NCI-H748 (cell line): ENCODE results near the gene TIGD3.

ENCODE experiments used
- DNase-seq: peaks from one replicate; lab custom pipeline; 2025; ENCODE audit not compliant: unreplicated experiment; lab: John Stamatoyannopoulos, UW

Gene TIGD3

DNA sequence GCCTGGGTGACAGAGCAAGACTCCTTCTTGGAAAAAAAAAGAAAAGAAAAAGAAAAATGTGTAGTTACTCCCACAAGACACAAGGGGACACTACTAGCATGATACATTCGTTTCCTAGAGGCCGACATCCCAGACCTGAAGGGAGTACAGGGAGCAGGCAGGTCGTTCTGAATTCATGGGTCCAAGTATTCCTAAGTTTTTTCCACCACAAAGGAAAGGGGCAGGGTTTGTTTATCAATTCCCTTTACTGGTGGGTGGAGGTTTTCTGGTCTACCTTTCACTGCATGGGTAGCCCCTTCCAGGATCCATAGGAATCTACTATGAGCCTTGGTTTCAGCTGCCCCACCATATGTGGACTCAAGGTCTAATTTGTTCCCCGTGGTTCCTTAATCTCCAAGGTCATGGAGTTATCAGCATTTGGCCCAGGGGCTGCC is 11.8 kb downstream of the TIGD3 start:
- DNase-seq = peak; percentile 73

DNA sequence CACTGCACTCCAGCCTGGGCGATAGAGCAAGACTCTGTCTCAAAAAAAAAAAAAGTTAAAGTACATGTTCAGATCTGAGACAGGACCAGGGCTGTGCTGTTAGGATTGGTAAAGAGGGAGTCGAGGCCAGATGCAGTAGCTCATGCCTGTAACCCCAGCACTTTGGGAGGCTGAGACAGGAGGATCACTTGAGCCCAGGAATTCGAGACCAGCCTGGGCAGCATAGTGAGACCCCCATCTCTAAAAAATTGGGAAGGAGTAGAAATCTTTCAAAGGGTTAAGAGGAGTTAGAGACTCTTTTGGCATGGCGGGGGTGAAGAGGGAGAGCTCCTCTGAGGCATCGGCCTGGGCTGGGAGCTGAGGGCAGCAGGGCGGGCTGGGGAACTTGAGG is 16.1 kb downstream of the TIGD3 start:
- DNase-seq = no peak

DNA sequence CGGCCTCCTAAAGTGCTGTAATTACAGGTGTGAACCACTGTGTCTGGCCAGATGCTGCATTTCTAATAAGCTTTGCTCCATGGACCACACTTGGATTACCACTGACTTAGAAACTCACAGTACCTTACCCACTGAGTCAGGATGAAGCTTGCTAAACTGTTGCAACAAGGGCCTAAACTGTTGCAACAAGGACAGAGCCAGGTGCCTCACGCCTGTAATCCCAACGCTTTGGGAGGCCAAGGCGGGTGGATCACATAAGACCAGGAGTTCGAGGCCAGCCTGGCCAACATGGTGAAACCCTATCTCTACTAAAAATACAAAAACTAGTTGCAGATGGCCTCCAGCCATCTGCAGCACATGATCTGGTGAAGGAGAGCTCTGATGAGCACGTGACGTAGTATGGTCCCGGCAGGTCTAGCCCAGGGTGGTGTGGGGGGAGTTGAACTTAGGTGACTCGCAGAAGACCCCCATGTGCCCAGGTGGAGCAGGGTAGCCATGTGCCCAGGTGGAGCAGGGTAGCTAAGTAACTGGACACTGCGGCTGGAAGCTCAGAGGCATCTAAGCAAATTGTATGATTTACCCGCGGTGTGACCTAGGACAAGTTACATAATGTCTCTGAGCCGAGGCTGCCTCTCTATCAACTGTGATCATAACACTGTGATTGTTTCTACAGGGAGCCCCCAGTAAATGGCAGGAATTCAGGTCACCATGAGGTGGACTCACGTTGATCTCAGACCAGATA is 19.5 kb downstream of the TIGD3 start:
- no peak for DNase-seq

DNA sequence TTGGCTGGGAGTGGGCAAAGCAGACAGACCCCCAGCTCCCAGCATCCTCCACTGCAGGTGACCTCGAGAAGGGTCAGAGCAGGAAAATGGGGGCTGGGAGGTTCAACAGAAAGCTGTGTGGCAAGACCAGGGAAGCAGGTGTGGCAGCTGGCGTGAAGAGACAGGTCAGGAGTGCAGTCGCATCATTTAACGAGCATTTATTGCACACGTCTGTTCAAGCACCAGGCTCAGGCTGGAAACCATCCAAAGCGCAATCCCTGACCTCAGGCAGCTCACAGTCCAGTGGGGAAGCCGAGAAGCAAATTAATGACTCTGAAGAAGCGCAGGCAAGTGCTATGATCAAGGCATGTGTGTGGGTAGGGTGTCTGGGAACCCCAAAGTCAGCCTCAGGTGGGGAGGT is 20.5 kb downstream of the TIGD3 start:
- peak; percentile 30 for DNase-seq

DNA sequence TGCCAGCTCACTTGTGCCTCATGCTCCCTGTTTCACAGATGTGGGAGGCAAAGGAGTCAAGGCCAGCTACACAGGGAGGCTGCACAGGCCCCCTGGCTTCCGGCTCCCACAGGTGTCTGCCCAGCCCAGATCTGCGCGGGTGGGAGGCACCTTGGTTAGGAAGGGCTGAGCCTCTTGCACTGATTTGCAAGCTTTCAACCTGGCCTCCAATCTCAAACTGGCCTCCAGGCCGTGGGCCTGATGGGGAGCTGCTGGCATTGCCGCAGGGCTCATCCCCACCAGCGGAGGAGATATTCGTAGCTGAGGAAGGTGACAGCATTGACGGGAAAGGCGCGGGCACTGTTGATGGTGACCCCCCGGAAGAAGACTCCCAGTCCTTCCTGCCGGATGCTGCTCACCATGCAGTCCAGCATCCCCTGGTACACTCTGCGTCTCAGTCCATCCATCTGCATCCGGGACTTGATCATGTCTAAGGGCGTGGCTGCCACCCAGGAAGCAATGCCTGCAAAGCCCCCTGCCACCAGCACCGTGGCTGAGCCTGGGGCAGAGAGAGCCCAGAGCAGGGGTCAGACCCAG is 21.7 kb downstream of the TIGD3 start:
- DNase-seq = no peak

DNA sequence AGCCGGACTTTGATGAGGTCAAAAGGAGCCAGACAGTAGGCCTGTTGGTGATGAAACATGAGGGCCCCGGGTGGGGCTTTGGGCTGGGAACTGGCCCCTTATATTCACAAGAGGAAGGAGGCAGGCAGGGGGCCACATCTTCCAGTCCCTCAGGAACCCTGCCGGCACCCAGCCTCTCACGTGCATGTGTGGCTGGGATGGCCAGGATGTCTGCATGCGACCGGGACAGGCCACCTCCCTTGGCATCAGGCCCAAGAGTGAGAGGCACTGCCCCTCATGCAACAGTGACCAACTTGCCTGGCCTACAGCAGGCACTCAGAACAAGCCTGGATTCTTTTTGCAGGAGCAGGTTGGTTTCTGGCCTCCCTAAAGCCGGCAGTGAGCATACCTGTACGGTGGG is 22.5 kb downstream of the TIGD3 start:
- no peak for DNase-seq

DNA sequence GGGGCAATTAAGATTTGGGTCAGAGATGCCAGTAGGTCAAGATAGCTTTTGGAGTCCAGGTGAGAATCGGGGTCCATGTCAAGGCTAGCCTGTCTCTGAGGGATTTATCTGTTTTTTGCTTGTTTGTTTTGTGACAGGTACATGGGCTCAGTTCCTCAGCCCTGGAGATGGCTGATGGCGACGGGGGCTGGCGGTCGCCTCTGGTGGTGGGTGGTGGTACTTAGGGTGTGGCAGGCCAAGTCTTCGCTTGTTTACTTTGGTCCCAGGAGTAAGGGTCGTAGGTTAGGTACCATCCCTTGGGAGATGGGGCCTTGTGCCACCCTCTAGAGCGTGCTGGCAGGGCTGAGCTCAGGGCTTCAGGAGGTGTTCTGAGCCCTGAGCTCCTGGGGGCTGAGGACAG is 23.2 kb downstream of the TIGD3 start:
- DNase-seq = no peak

DNA sequence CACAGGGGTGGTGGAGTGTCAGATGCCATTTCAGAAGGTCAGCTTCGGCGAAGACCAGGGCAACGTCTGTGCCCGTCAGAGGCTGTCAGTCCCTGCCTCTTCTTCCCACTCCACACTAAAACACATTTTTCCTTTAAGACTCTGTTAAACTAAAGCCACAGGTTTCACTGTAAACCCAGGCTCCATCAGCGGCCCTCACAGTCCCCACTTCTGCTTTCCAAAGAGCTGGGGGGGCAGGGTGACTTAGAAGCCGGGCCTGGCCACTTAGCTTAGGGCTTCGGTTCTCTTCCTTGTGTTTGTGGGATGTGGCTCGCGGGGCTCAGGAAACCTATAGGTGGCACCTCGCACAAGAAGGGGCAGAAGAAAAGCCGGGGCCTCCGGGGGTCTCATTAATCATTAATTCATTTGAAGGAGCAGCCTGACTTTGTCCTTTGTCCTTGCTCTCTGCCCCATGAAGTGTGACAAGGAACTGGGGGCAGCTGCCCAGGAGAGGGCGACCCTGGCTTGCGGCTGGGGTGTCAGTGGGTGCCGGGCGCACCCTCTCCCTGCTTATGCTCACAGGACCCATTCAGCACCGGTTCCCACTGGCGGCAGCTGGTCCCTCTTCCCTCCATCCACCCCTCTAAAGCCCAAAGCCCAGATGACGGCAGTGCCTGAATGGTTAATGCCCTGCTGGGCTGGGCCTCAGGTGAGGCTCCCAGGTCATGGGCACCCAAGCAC is 23.8 kb downstream of the TIGD3 start:
- DNase-seq = no peak

DNA sequence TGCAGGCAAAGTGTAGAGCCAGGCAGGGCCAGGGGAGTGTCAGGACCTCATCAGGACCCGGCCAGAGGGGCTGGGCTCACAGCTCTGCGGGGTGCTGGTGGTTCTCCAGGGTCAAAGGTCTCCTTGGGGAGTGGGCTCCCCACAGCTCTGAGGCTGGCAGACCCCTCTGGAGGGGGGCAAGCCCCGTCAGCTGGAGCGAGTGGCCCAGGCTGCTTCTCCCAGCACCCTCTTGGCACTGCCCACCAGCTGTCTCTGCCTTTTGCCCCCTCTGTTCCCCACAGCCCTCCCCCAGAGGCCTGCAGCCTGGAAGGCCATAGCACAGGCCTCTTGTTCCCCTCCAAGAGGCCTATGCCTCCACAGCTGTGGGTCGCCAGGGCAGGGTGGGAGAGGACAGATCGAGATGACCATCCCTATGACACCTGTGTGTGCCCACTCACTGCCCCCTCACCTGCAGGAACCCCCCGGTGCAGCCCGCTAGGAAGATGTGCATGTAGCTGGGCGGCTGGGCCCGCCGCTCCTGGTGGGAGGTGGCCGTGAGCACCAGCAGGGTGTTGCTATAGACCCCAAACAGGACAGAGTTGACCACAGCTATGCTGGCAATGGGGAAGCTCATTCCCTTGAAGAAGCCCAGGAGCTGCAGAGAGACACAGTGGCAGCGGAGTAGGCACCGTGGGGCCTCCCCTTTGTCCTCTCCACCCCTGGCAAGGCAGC is 24.5 kb downstream of the TIGD3 start:
- DNase-seq = no peak

DNA sequence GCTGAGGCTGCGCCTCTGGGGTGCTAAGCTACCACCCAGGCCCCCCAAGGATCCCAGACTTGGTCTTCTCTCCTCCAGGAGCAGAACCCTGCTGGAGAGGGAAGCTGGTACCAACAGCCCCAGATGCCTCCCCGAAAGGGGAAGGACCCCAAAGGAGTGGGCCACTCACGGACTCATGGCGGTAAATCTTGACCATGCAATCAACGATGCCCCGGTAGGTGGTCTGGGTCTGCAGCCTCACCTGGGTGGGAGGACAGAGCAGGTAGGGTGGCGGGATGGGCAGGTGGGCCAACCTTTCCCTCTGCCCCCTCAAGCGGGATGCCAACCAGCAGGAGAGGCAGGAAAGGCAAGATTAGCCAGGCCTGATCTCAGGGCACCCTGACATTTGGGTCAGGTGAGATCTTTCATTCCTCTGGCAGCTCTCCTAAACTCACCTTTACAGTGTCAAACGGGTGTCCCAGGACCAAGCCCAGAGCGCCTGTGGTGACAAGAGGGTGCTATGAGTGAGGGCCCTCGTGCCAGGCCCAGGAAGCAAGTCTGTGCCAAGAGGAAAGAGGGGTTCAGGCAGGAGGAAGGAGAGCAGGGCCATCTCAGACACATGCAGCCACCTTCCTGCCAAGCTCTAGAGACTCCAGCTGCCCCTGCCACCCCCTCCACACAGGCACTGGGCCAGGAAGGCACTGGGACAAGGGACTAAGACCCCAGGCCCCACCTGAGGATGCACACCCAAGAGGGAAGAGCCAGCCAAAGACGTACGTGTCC is 25.3 kb downstream of the TIGD3 start:
- DNase-seq = no peak

DNA sequence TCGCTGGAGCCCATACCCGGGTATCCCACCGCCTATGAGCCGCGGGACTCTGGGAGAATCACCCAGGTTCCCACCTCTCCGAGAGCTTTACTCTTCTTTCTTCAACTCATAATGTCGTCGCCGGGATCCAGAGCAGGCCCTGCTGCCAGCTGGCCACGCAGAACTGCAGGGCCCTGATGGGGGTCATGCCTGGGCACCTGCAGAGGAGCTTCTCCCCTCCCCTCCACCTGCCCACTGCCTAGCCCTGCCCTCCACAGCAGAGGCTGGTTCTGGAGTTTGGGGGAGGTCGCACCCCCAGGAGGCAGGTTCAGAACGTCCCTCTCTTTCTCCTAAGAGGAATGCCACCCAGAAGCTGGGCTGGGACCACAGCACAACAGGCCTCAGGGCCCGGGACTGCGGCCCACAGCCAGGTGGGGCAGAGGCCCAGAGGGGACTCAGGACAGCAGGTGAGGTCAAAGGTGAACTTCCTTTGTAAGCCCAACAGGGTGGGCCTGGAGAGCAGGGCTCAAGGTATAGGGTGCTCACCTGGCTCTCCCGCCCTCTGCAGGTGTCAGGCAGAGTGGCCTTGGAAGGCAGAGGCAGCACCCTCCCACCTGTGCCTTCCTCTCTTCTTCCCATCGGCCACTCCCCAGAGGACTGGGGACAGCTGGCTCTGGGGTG is 26.0 kb downstream of the TIGD3 start:
- DNase-seq = no peak

DNA sequence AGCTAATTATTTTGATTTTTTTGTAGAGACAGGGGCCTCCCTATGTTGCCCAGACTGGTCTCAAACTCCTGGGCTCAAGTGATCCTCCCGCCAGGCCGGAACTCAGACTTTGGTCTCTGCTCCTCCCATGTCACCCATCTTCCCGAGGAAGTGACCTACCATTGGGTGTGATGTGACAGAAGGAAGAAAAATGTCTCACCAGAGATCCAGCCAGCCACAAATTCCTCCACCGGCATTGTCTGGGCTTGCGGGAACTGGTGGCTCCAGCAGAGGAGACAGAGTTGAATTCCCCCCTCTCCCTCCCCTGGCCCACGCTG is 27.1 kb downstream of the TIGD3 start:
- no peak for DNase-seq

DNA sequence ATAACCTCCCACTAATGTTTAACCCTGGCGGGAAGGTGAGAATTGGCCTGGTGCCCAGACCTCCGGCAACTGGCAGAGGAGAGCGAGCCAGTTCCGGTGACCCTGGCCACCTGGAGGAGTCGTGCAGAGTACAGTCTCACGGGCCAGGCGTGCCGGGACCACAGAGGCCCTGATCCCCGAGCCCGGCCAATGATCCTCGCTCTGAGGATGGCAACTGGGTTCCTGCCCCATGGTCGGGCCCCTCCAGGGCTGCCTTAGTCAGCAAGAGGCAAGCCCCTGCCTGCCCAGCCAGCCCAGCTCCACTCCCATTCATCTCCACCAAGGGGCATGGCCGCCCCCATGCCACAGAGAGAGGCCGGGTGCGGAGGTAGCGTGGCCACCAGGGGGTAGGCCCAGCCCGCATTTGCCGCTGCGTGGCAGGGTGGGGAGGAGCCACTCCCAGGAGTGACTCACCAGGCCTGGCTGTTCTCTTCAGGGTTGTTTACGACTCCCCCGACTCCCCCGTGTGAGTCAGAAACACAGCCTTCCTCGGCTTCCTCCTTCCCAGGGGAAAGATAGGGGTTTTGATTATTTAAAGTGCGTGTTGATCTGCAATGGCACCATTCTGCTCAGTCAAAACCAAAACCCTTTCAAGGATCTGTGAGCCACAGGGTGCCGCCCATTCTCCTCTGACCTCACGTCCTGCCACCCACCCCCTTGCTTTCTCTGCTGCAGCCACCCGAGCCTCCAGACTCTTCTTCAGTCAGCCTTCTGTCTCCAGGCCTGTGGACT is 27.7 kb downstream of the TIGD3 start, which contains the start of gene SLC25A45:
SLC25A45 (minus strand) TSS at position 614 of the 771 bp plus-strand sequence. CDS start 695 bp downstream, outside the sequence.
- peak; percentile 91 for DNase-seq

DNA sequence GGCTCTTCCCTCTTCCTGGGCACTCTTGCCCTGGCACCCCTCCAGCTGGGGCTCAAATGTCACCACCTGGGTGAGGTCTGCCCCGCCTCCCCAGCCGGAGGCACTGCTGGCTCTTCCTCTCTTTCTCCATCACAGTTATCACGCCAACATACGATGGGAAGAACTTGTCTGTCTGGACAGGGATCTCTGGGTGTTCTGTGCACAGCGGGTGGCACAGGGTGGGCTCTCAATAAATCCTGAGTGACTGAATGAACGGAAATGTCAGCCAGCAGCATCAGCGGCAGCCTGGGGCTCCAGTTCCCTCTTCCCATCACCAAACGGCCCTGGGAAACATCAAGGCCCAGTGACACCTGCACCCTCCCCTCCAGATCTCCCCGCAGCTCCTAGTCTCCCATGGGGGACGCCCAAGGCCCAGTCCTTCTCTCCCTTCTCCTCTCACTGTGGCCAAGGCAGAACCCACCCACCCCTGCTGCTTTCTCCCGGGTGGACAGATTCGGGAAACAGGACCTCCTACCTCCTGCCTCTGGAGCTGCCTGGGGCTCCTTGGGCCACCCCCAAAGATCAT is 28.3 kb downstream of the TIGD3 start:
- DNase-seq = peak; percentile 82

DNA sequence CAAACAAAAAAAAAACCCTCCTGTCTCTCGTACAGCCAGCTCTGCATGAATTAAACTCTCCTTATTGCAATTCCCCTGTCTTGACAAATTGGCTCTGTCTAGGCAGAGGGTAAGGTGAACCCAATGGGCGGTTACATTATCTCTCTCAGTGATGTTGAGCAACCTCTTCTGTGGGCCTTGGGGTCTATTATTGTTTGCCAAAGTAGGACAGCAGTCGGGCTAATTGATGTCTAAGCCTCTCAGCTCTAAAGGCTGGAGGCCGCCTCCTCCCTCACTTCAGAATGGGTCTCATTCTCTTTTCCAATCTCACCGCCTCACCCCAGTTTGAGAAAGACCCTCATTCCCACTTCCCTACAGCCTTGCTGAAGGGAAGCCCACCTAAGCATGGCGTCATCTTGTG is 29.2 kb downstream of the TIGD3 start:
- DNase-seq = no peak

DNA sequence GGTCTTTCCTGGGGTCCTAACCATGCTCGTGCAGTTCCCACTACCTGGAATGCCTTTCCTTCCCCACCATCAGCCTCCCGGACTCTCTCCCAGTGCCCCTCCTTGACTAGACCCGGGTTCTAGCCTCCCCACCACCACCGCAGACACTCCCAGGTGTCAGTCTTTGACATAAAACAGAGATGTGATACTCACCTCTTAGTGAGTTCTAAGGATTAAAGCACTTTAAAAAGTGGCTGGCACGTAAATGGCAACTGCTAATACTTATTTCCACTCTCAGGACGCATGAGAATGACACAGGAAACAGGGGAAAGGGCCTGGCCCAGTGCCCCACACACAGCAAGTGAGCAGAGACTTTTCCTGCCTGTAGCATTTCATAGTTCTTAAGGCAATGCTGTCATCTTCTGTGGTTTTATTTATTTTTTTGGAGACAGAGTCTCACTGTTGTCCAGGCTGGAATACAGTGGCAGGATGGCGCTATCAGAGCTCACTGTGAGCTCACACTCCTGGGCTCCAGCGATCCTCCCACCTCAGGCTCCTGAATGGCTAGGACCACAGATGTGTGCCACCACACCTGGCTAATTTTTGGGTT is 29.8 kb downstream of the TIGD3 start:
- DNase-seq = no peak

DNA sequence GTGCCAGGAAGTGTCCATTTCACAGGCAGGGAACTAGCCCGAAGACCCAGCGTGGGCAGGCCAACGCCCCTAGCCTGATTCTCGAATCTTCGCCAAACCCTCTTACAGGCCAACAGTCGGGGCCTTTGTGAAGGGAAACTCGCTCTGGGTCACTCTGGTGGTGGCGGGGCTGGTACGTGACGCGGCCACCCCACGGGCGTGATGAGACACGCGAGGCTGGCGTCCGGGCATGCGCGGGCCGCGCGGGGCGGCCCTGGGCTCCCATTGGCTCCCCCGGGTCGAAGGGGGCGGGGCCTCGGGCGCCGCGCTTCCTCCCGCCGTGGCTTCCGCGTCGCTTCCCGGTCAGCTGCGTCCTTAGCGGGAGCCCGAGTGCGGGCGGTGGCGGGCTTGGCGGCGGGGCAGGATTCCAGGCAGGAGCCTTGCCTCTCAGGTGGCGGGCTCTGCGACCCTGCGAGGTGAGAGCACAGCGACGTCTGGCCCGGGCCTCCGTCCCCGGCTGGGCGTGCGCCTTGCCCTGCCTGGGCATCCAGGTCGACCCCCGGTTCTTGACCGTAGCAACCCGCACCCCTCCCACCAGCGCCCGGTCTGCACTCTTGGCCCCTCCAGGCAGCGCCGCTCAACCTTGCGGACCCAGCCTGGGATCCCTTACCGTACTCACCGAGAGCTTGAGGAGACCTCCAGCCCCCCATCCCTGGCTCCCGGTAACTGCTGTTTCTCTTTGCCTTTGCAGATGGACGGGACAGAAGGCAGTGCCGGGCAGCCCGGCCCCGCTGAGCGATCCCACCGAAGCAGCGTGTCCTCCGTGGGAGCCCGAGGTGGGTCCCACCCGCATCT is 32.0 kb downstream of the TIGD3 start, which contains the start of gene FRMD8:
FRMD8 (plus strand) TSS at position 331 of the 834 bp plus-strand sequence; CDS start at position 731, 400 bp downstream.
- DNase-seq = peak; percentile 83

DNA sequence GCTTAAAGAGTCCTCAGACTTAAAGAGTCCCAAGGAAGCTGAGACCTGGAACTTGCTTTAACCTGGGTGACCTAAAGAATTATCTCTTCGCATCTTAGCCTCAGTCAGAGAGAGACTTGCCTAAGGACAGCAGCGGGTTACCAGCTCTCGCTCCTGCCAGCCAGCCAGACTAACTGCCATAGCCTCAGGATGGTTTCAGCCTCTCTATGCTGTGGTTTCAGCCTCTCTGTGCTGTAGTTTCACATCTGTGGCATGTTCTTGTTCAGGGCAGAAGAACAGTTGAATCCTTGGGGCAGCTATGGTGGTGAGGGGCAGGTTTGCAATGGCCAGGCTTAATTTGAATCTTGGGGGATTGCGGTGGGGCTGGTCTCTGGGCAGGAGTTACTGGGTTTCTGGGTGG is 34.2 kb downstream of the TIGD3 start:
- DNase-seq = no peak
